BE2C (cell line): ENCODE results near the gene DSCAM.

Experiments
- DNase-seq: peaks from one replicate; pipeline ENCODE4 v3.0.0-alpha.2; 2020
- H3K27me3 ChIP-seq: fragments of 250-450 bp; sonication (Bioruptor Pico); 2 replicates; pipeline ENCODE4 v1.5.1; 2020; ENCODE audit warnings: mild to moderate bottlenecking
- H3K36me3 ChIP-seq: fragments of 250-450 bp; sonication (Bioruptor Pico); 2 replicates; pipeline ENCODE4 v1.5.1; 2020; ENCODE audit warnings: mild to moderate bottlenecking
- H3K4me1 ChIP-seq: fragments of 250-450 bp; sonication (Bioruptor Pico); 2 replicates; pipeline ENCODE4 v1.5.1; 2020
- H3K4me3 ChIP-seq: 2 replicates; pipeline ENCODE4 v1.5.1; 2011; ENCODE audit warnings: low read depth, low read length
- H3K9me3 ChIP-seq: fragments of 250-450 bp; sonication (Bioruptor Pico); 2 replicates; pipeline ENCODE4 v1.5.1; 2020
- TF ChIP-seq, protein P1 (sequence below): IDR thresholded peaks from 2 replicates; pipeline ENCODE4 v1.5.1; 2012; ENCODE audit warnings: mild to moderate bottlenecking, low read depth, low read length

DSCAM gene

DNA sequence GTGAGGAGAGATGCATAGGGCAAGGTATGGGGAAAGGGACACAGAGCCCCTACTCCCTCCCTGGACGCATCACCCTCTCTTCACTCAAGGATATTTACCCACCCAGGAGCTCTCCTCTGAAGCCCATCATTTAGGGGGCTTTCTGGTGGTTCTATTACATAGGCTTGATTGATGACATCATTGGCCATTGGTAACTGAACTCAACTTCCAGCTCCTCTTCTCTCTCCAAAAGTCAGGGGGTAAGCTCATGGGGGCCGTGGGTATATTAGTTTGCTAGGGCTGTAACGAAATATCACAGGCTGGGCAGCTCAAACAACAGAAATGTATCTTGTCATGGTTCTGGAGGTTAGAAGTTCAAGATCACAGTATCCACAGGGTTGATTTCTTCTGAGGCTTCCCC, 110.8 kb downstream of the DSCAM start:
- TF ChIP-seq, protein P1, sequence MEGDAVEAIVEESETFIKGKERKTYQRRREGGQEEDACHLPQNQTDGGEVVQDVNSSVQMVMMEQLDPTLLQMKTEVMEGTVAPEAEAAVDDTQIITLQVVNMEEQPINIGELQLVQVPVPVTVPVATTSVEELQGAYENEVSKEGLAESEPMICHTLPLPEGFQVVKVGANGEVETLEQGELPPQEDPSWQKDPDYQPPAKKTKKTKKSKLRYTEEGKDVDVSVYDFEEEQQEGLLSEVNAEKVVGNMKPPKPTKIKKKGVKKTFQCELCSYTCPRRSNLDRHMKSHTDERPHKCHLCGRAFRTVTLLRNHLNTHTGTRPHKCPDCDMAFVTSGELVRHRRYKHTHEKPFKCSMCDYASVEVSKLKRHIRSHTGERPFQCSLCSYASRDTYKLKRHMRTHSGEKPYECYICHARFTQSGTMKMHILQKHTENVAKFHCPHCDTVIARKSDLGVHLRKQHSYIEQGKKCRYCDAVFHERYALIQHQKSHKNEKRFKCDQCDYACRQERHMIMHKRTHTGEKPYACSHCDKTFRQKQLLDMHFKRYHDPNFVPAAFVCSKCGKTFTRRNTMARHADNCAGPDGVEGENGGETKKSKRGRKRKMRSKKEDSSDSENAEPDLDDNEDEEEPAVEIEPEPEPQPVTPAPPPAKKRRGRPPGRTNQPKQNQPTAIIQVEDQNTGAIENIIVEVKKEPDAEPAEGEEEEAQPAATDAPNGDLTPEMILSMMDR = no peak
- no peak for DNase-seq
- Histone ChIP-seq H3K36me3 (no peaks in the 10 kb centered on the region), H3K4me1 (no peaks in the 10 kb centered on the region), H3K4me3 (no peak overlapping the region), H3K27me3 (no peaks in the 10 kb centered on the region), H3K9me3 (no peaks in the 10 kb centered on the region)

DNA sequence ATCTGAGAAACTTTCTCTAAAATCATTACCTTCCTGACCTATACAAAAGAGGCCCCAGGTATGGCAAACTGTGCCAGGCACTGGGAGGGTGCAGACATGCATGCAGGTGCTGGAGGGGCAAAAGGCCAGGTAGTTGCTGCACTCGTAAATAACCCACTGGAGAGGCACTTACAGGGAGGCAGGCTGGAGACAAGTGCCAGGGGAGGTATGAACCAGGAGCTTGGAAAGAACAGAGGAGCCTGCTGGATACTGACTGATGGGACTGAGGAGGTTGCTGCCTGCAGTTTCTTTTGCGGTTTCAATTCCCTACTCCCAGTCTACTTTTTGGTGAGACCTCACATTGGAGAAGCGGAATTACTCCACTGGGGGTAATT, 113.9 kb downstream of the DSCAM start:
- Histone ChIP-seq H3K27me3 (no peaks in the 10 kb centered on the region), H3K9me3 (no peaks in the 10 kb centered on the region), H3K4me1 (no peaks in the 10 kb centered on the region), H3K4me3 (no peak overlapping the region), H3K36me3 (no peaks in the 10 kb centered on the region)
- TF ChIP-seq, protein P1 = no peak
- DNase-seq = no peak

DNA sequence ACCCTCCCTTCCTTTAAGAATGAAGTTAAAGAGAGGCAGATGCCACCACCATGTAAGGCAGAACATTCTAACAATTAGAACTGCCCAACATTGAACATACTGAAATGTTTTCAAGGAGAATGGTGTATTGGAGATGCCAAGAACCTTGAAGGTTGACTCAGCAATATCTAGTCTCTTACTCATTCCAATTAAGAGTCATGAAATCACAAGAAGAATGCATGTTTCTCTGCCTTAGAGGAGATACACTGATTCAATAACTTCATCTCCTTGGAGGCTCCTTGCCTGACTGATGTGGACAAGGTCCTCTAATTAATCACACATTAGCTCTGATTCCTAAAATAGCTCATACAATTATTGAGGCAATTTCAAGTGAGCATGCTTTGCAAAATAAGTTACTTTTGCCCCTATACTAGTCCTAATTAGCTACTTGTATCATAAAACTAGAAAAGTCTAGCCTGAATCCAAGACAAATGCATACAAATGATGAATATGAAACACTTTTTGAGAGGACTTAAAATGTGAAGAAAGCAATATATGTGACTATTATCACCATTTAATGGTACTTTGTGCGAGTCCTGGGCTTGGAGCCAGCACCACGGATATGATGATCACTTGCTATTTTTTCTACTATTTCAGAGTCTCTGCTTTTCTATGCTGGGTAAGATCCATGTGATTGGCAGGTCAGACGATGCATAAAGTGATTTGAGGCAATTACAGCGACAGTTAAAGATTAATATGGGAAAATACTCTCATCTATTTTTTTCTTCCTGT, 114.5 kb downstream of the DSCAM start:
- no peak for DNase-seq
- H3K4me3 ChIP-seq = no peak overlapping the region
- H3K9me3 ChIP-seq = no peaks in the 10 kb centered on the region
- no peaks in the 10 kb centered on the region for H3K27me3 ChIP-seq
- H3K4me1 ChIP-seq = no peaks in the 10 kb centered on the region
- H3K36me3 ChIP-seq = no peaks in the 10 kb centered on the region
- TF ChIP-seq, protein P1 = no peak

DNA sequence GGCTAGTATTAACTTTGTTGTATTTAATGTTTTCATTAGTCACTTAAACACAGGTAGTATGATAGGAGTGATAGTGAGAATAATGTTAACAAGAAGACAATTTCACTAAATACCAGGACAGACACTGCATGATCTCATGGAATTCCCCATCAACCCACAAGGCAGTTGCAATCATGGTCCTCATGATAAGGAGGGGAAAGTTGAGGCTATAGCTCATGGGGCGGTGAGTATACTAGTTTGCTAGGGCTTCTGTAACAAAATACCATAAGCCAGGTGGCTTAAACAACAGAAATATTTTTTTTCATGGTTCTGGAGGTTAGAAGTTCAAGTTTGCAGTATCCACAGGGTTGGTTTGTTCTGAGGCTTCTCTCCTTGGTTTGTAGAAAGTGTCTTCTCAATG, 115.8 kb downstream of the DSCAM start:
- Histone ChIP-seq H3K4me3 (no peak overlapping the region), H3K36me3 (no peaks in the 10 kb centered on the region), H3K27me3 (no peaks in the 10 kb centered on the region), H3K4me1 (no peaks in the 10 kb centered on the region), H3K9me3 (no peaks in the 10 kb centered on the region)
- DNase-seq = no peak
- TF ChIP-seq, protein P1 = no peak

DNA sequence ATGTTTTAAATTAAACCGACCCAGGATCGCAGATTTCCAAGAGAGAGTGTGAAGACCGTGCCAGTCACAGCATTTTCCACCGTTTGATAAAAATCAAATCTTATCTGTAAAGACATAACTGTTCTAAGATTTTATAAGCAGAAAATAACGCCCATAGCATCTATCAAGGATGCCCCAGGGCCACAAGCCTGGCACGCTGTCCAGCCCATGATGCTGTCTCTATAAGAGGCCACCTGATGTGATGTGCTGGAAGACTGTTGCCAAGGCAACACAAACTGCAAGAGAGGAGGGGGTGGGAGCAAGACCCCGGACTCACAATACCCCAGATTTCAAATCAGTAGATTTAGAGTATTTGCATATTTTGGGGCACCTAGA, 116.5 kb downstream of the DSCAM start:
- no peaks in the 10 kb centered on the region for H3K9me3 ChIP-seq
- TF ChIP-seq, protein P1 = no peak
- no peaks in the 10 kb centered on the region for H3K27me3 ChIP-seq
- no peaks in the 10 kb centered on the region for H3K4me1 ChIP-seq
- H3K4me3 ChIP-seq = no peak overlapping the region
- no peak for DNase-seq
- H3K36me3 ChIP-seq = no peaks in the 10 kb centered on the region

DNA sequence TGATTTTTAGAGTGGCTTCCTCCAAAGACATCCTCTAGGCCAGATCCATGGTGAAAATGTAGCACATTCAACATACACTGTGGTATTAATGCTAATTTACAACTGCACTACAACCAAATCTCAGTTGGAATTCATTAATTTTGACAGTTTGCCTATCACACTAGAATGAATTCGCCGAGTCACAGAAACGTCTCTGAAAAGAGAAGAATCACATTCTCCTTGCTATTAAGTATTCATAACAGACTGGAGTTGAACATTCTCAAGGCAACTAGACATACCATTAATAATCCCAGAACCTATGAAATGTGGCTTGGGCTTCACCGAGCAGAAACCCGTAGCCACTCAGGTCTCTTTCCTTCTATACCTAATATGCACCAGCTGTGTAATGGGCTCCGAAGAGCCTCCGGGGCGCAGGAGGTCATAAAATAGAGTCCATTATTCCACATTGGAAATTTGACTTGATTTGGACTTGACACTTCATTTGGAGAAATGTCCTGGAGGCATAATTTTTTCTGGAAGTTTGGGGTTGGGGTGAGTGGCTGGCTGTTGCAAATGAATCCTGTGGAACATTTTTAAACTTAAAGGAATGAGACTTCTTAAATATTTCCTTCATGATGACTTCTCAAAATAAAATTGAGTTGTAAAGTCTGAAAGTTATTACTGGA, 117.1 kb downstream of the DSCAM start:
- TF ChIP-seq, protein P1 = no peak
- no peaks in the 10 kb centered on the region for H3K36me3 ChIP-seq
- no peaks in the 10 kb centered on the region for H3K4me1 ChIP-seq
- no peaks in the 10 kb centered on the region for H3K27me3 ChIP-seq
- H3K9me3 ChIP-seq = no peaks in the 10 kb centered on the region
- H3K4me3 ChIP-seq = no peak overlapping the region
- DNase-seq = no peak
